ENCODE measurements around the gene DOK7. TPM values are rescaled to one million over a fixed set of nuclear protein-coding genes. Genes with fewer than 3 reads are reported as not detected.

DOK7 gene
- total RNA-seq, 1 experiment from 2014 or later: 7.6 TPM

- Histone ChIP-seq H3K79me2 (ENCODE audit: low read depth) (no peaks in the 10 kb centered on the region), H2AFZ (no peak overlapping the region), H3K9me2 (ENCODE audit: insufficient read depth) (no peaks in the 10 kb centered on the region), H3K4me2 (no peak overlapping the region), H3K9me3 (ENCODE audit: insufficient read depth, low read depth) (no peaks in the 10 kb centered on the region), H3K4me1 (replicated peaks; ENCODE audit: insufficient read depth) (no peaks in the 10 kb centered on the region), H3K27me3 (ENCODE audit: insufficient read depth, low read depth) (no peaks in the 10 kb centered on the region), H3K27ac (no peak overlapping the region), H3K4me3 (no peak overlapping the region), H3F3A (ENCODE audit: insufficient read depth, low read depth) (no peaks in the 10 kb centered on the region), H4K20me1 (ENCODE audit: insufficient read depth) (no peaks in the 10 kb centered on the region), H3K36me3 (ENCODE audit: low read depth) (no peaks in the 10 kb centered on the region)
- no TSS peak for BruUV-seq (replicated peaks)
- ChIA-PET POLR2A (ENCODE audit: unreplicated experiment) (no interaction called here), CTCF (no interaction called here)
- TF ChIP-seq CTCF (conservative IDR thresholded peaks at IDR 0.05) (no peak), EZH2 (IDR thresholded peaks at IDR 0.05; ENCODE audit: low read depth) (no peak)
- intact Hi-C loops (cut with micrococcal nuclease; ENCODE audit: unreplicated experiment): no loop called here
- no peak for DNase-seq
These were observed 49.6 kb downstream of the DOK7 start for GRCh38 chr4:3512719-3513118.

DNA sequence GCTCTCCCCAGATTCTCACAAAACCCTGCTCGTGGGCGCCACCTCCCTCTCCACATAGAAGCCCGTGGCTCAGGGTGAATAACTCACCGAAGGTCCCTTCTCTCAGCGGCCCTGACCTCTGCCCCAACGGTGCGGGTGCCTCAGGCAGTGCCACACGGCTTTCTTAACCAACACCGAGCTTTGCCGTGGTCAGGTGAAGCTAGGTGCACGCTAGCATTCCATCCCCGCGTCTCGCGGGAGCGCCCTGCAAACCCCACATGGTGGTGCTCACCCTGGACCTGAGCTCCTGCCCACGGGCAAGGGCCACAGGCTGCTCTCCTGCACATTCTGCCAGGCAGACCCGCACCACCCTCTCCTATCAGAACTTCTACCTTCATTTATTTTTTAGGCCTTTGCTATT, 50.7 kb downstream of the DOK7 start:
- Histone ChIP-seq H3K4me3 (no peak overlapping the region), H3K79me2 (ENCODE audit: low read depth) (no peaks in the 10 kb centered on the region), H3K9me2 (ENCODE audit: insufficient read depth) (no peaks in the 10 kb centered on the region), H2AFZ (no peak overlapping the region), H3K4me1 (replicated peaks; ENCODE audit: insufficient read depth) (no peaks in the 10 kb centered on the region), H3F3A (ENCODE audit: insufficient read depth, low read depth) (no peaks in the 10 kb centered on the region), H3K27me3 (ENCODE audit: insufficient read depth, low read depth) (no peaks in the 10 kb centered on the region), H3K36me3 (ENCODE audit: low read depth) (no peaks in the 10 kb centered on the region), H3K4me2 (no peak overlapping the region), H3K9me3 (ENCODE audit: insufficient read depth, low read depth) (no peaks in the 10 kb centered on the region), H4K20me1 (ENCODE audit: insufficient read depth) (no peaks in the 10 kb centered on the region), H3K27ac (no peak overlapping the region)
- POLR2A ChIA-PET (ENCODE audit: unreplicated experiment): no interaction called here
- intact Hi-C loops (cut with micrococcal nuclease; ENCODE audit: unreplicated experiment): no loop called here
- no peak for TF ChIP-seq EZH2 (IDR thresholded peaks at IDR 0.05; ENCODE audit: low read depth)
- TF ChIP-seq CTCF (conservative IDR thresholded peaks at IDR 0.05): no peak
- BruUV-seq (replicated peaks): no TSS peak
- no peak for DNase-seq
- CTCF ChIA-PET: no interaction called here

DNA sequence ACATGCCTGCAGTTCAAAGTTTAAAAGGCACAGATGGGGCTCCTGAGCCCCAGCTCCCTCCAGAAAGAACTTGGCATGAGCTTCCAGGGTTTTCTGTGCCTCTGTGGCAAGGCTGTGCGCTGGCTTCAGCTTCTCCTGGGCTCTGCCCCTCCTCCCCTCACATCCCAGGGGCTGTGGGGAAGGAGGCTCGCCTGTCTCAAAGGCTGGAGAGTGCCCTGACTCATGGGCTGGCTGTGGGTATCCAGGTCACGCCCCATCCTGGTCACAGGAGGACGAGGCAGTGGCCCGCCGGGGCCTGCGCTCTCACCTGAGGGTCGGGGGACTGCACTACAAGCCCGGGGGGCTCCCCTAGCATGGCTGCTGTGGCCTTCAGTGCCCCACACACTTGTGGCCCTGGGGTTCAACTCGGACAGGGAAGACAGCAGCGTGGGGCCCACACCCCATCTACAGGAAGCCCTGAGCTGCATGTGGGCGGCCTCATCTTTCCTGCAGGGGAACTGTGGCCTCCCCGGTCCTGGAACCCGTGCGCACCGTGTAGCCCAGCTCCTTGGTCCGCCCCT, 51.2 kb downstream of the DOK7 start:
- Histone ChIP-seq H3K4me3 (no peak overlapping the region), H3K79me2 (ENCODE audit: low read depth) (no peaks in the 10 kb centered on the region), H3K4me2 (no peak overlapping the region), H4K20me1 (ENCODE audit: insufficient read depth) (no peaks in the 10 kb centered on the region), H3K9me2 (ENCODE audit: insufficient read depth) (no peaks in the 10 kb centered on the region), H3K27me3 (ENCODE audit: insufficient read depth, low read depth) (no peaks in the 10 kb centered on the region), H2AFZ (no peak overlapping the region), H3F3A (ENCODE audit: insufficient read depth, low read depth) (no peaks in the 10 kb centered on the region), H3K9me3 (ENCODE audit: insufficient read depth, low read depth) (no peaks in the 10 kb centered on the region), H3K36me3 (ENCODE audit: low read depth) (no peaks in the 10 kb centered on the region), H3K4me1 (replicated peaks; ENCODE audit: insufficient read depth) (no peaks in the 10 kb centered on the region), H3K27ac (no peak overlapping the region)
- TF ChIP-seq CTCF (conservative IDR thresholded peaks at IDR 0.05) (no peak), EZH2 (IDR thresholded peaks at IDR 0.05; ENCODE audit: low read depth) (no peak)
- no peak for DNase-seq
- POLR2A ChIA-PET (ENCODE audit: unreplicated experiment): no interaction called here
- BruUV-seq (replicated peaks): no TSS peak
- intact Hi-C loops (cut with micrococcal nuclease; ENCODE audit: unreplicated experiment): no loop called here
- CTCF ChIA-PET: no interaction called here

Measured in PC-9 (cell line).